ENCODE results near the gene PCYOX1L. TPM values are rescaled to one million over a fixed set of nuclear protein-coding genes. Genes with fewer than 3 reads are reported as not detected.

PCYOX1L gene, protein sequence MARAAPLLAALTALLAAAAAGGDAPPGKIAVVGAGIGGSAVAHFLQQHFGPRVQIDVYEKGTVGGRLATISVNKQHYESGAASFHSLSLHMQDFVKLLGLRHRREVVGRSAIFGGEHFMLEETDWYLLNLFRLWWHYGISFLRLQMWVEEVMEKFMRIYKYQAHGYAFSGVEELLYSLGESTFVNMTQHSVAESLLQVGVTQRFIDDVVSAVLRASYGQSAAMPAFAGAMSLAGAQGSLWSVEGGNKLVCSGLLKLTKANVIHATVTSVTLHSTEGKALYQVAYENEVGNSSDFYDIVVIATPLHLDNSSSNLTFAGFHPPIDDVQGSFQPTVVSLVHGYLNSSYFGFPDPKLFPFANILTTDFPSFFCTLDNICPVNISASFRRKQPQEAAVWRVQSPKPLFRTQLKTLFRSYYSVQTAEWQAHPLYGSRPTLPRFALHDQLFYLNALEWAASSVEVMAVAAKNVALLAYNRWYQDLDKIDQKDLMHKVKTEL
- total RNA-seq: 12.8 and 17.7 TPM in 2 replicates

DNA sequence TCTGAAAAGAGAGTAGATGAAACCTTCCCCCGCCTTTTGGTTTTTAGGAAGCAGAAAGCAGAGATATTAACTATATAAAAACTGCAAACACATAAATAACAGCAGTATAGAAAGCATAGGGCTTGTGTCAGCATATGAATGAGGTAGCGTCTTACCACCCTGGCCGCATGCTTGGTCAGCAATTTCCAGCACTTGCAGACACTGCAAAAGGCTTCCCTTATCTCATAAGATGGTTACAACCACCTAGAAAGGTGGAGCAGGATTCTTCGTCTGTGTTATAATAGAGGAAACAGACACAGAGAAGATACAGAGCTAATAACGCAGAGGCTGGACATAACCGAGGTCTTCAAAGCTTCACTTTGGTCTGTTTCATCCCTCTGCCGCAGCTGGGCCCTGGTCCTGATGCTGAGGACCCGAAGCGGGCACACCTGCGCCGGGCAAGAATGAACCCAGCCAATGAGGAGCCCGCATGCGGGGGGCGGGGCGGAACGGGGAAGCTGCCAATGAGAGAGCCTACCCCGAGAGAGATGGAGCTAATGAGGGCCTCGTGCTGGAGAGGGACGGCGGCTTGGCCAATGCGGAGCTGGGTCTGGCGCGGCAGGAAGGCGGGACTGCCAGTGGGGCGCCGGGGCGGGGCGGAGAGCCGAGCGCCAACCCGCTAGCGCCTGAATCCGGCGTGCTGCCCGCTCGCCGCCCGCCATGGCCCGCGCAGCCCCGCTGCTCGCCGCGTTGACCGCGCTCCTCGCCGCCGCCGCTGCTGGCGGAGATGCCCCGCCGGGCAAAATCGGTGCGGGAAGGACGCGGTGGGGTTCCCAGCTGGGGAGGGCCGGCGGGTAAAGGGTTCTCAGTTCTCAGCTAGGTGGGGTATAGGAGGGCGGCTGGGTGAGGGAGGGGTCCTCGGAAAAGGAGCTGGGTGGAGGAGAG, at the start of gene PCYOX1L:
TSS of gene PCYOX1L (plus strand) at position 677 of the 924 bp plus-strand sequence. CDS start at position 700, 23 bp downstream.

DNA sequence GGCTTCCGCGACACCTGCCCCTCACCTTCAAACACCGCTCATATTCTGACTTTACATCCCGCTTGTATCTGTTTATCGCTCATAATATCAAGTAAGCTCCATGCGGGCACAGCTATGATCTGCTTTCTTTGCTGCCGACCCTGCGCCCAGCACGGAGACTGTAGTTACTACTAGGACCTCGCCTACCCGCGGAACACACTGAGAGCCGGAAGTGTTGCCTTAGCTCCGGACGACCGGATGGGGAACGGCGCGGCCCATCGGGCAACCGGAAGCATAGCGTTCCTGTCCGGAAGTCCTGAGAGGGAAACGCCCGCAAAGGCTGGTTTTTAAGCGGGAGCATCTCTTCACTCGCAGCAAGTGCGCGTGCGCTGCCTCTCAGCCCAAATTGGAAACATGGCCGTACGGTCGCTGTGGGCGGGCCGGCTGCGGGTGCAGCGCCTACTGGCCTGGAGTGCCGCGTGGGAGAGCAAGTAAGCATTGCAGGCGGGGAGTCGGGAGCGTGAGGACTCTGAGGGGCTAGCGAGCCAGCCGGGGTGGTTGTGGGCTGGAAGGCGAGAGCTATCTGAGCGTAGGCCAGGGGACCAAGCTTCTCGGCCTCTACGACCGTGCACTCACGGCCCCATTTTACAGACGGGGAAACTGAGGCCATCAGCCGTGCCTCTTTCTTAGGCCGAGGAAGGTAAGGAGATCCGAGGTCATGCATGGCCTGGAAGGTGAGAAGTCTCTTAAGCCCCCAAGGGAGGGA, 12.5 kb upstream of the PCYOX1L start, which contains the start of gene GRPEL2:
TSS of gene GRPEL2 (plus strand) at position 353 of the 745 bp plus-strand sequence. CDS start at position 394, 41 bp downstream.

DNA sequence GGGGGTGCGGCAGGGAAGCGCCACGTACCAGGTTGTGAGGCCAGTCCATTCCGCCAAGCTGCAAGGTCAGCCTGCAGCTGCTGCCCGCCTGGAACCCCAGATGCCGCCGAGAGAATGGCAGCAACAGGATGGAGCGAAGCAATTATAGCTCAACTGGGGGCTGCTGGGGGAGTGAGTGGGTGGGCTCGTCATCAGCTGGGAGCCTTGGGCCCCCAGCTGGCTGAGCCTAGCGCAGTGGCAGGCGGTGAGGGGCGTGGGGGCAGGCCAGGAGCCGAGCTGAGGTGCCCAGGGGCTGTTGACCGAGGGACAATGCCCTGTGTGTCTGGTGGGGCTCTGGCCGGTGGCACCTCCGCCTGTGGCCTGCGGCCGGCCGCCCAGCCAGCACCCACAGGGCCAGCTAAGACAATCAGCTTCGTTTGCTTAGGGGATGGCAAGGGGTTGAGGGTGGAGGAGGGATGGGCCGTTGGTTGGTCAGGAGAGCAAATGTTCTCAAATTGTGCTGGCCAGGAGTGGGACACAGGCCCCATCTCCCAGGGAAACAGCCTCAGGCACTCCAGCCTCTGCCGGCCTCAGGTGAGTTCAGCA, 21.4 kb downstream of the PCYOX1L start, which contains the start of gene IL17B:
TSS of gene IL17B (minus strand) at position 116 of the 585 bp plus-strand sequence. CDS start at position 49, 67 bp downstream.

Other genes with a start within 250 kb of the PCYOX1L start
- 19.2 and 28.5 TPM in 2 replicates for gene ABLIM3, start 216.6 kb upstream of the PCYOX1L start, total RNA-seq
- gene AFAP1L1, start 86.2 kb upstream of the PCYOX1L start, total RNA-seq: 17.1 and 23.3 TPM in 2 replicates
- 14.0 and 17.3 TPM in 2 replicates for gene GRPEL2, start 12.5 kb upstream of the PCYOX1L start, total RNA-seq
- gene IL17B, start 21.2 kb downstream of the PCYOX1L start, total RNA-seq: not detected in 2 replicates
- 202 and 284 TPM in 2 replicates for gene CSNK1A1, start 193.4 kb downstream of the PCYOX1L start, total RNA-seq
- gene ARHGEF37, start 223.5 kb downstream of the PCYOX1L start, total RNA-seq: 0.43 and 3.2 TPM in 2 replicates

Measured in pericardium fibroblast (primary cell).